Memory B cell (primary cell): Measurements from ENCODE around the gene ITM2B.
A peak's percentile ranks its signal among the peaks of the same experiment; 100 is the strongest.

Experiments
- ATAC-seq: fragments of 150-1000 bp; cut with Tn5 transposase; 2 replicates; pipeline ENCODE4 v1.10.0; 2021; ENCODE audit warnings: low read depth, mild to moderate bottlenecking, moderate library complexity
- DNase-seq, 2 donors: peaks; one replicate each; pipeline ENCODE4 v3.0.0; 2022; ENCODE audit warnings: low spot score in 2 of 2
- H3K27ac Mint-ChIP-seq: one replicate; pipeline ENCODE4 v1.8.0; 2022; ENCODE audit warnings: mild to moderate bottlenecking, moderate library complexity, mixed read lengths
- H3K27me3 Mint-ChIP-seq: one replicate; pipeline ENCODE4 v1.8.0; 2022; ENCODE audit warnings: mixed read lengths
- H3K36me3 Mint-ChIP-seq: one replicate; pipeline ENCODE4 v1.8.0; 2022; ENCODE audit warnings: mild to moderate bottlenecking, mixed read lengths
- H3K4me1 Mint-ChIP-seq: one replicate; pipeline ENCODE4 v1.8.0; 2022; ENCODE audit warnings: mixed read lengths
- H3K4me3 Mint-ChIP-seq: one replicate; pipeline ENCODE4 v1.8.0; 2022; ENCODE audit warnings: mild to moderate bottlenecking, moderate library complexity, mixed read lengths
- H3K9me3 Mint-ChIP-seq: one replicate; pipeline ENCODE4 v1.8.0; 2022; ENCODE audit warnings: mixed read lengths

ITM2B gene

GRCh38 chr13:48258002-48258401 lies 25.0 kb downstream of the ITM2B start:
- no peaks in the 10 kb centered on the region for H3K27me3 Mint-ChIP-seq
- H3K9me3 Mint-ChIP-seq, result no peaks in the 10 kb centered on the region
- peak overlapping the region; percentile 38 for H3K27ac Mint-ChIP-seq
- ATAC-seq (no peak), DNase-seq (no peak)
- H3K4me1 Mint-ChIP-seq, result peaks cover 5% of the 10 kb centered on the region
- H3K4me3 Mint-ChIP-seq, result no peak overlapping the region
- peaks cover 48% of the 10 kb centered on the region for H3K36me3 Mint-ChIP-seq

GRCh38 chr13:48258430-48258829 lies 25.4 kb downstream of the ITM2B start:
- no peak overlapping the region for H3K27ac Mint-ChIP-seq
- no peak for ATAC-seq
- H3K36me3 Mint-ChIP-seq, result peaks cover 51% of the 10 kb centered on the region
- DNase-seq, result no peak
- no peaks in the 10 kb centered on the region for H3K9me3 Mint-ChIP-seq
- peaks cover 8% of the 10 kb centered on the region for H3K4me1 Mint-ChIP-seq
- H3K27me3 Mint-ChIP-seq, result no peaks in the 10 kb centered on the region
- H3K4me3 Mint-ChIP-seq, result no peak overlapping the region

GRCh38 chr13:48260970-48261369 lies 28.0 kb downstream of the ITM2B start:
- no peak for DNase-seq
- Mint-ChIP-seq H3K27me3 (no peaks in the 10 kb centered on the region), H3K9me3 (no peaks in the 10 kb centered on the region), H3K4me3 (no peak overlapping the region), H3K27ac (peak overlapping the region; percentile 38), H3K4me1 (peaks cover 29% of the 10 kb centered on the region), H3K36me3 (peaks cover 47% of the 10 kb centered on the region)
- no peak for ATAC-seq

- H3K27me3 Mint-ChIP-seq, result no peaks in the 10 kb centered on the region
- peak overlapping the region; percentile 56 for H3K27ac Mint-ChIP-seq
- H3K4me3 Mint-ChIP-seq, result no peak overlapping the region
- DNase-seq (no peak), ATAC-seq (no peak)
- no peaks in the 10 kb centered on the region for H3K9me3 Mint-ChIP-seq
- peaks cover 32% of the 10 kb centered on the region for H3K36me3 Mint-ChIP-seq
- H3K4me1 Mint-ChIP-seq, result peaks cover 35% of the 10 kb centered on the region
Observed at GRCh38 chr13:48263196-48263595, 30.2 kb downstream of the ITM2B start.

GRCh38 chr13:48264058-48264457 lies 31.1 kb downstream of the ITM2B start:
- Mint-ChIP-seq H3K4me3 (peak overlapping the region; percentile 54), H3K36me3 (peaks cover 33% of the 10 kb centered on the region), H3K4me1 (peaks cover 35% of the 10 kb centered on the region), H3K27me3 (no peaks in the 10 kb centered on the region), H3K9me3 (no peaks in the 10 kb centered on the region), H3K27ac (peak overlapping the region; percentile 82)
- DNase-seq (no peak), ATAC-seq (no peak)

GRCh38 chr13:48265217-48265815 lies 32.3 kb downstream of the ITM2B start:
- DNase-seq, result peak; percentile 21 to 35
- peaks cover 28% of the 10 kb centered on the region for H3K36me3 Mint-ChIP-seq
- no peaks in the 10 kb centered on the region for H3K27me3 Mint-ChIP-seq
- H3K9me3 Mint-ChIP-seq, result no peaks in the 10 kb centered on the region
- peak overlapping the region; percentile 81 for H3K4me3 Mint-ChIP-seq
- H3K4me1 Mint-ChIP-seq, result peaks cover 37% of the 10 kb centered on the region
- peak; percentile 96 for ATAC-seq
- H3K27ac Mint-ChIP-seq, result peak overlapping the region; percentile 91

GRCh38 chr13:48266150-48266549 lies 33.1 kb downstream of the ITM2B start:
- Mint-ChIP-seq H3K36me3 (peaks cover 23% of the 10 kb centered on the region), H3K27ac (peak overlapping the region; percentile 91), H3K27me3 (no peaks in the 10 kb centered on the region), H3K9me3 (no peaks in the 10 kb centered on the region), H3K4me1 (peaks cover 37% of the 10 kb centered on the region), H3K4me3 (peak overlapping the region; percentile 38)
- ATAC-seq, result peak; percentile 21
- DNase-seq, result no peak

- no peaks in the 10 kb centered on the region for H3K27me3 Mint-ChIP-seq
- no peak for ATAC-seq
- H3K9me3 Mint-ChIP-seq, result no peaks in the 10 kb centered on the region
- DNase-seq, result no peak
- no peak overlapping the region for H3K4me3 Mint-ChIP-seq
- H3K36me3 Mint-ChIP-seq, result peaks cover 22% of the 10 kb centered on the region
- peak overlapping the region; percentile 91 for H3K27ac Mint-ChIP-seq
- H3K4me1 Mint-ChIP-seq, result peaks cover 37% of the 10 kb centered on the region
Observed at GRCh38 chr13:48266701-48267639, 34.0 kb downstream of the ITM2B start.

GRCh38 chr13:48268019-48268418 lies 35.0 kb downstream of the ITM2B start:
- Mint-ChIP-seq H3K36me3 (peaks cover 18% of the 10 kb centered on the region), H3K9me3 (no peaks in the 10 kb centered on the region), H3K4me1 (peaks cover 33% of the 10 kb centered on the region), H3K27me3 (no peaks in the 10 kb centered on the region), H3K4me3 (no peak overlapping the region), H3K27ac (no peak overlapping the region)
- no peak for DNase-seq
- no peak for ATAC-seq

- H3K4me3 Mint-ChIP-seq, result no peak overlapping the region
- ATAC-seq (no peak), DNase-seq (no peak)
- H3K4me1 Mint-ChIP-seq, result peaks cover 2% of the 10 kb centered on the region
- peaks cover 11% of the 10 kb centered on the region for H3K36me3 Mint-ChIP-seq
- no peaks in the 10 kb centered on the region for H3K27me3 Mint-ChIP-seq
- no peaks in the 10 kb centered on the region for H3K9me3 Mint-ChIP-seq
- H3K27ac Mint-ChIP-seq, result no peak overlapping the region
Observed at GRCh38 chr13:48273346-48273745, 40.3 kb downstream of the ITM2B start.

GRCh38 chr13:48275507-48275906 lies 42.5 kb downstream of the ITM2B start:
- no peak for DNase-seq
- no peaks in the 10 kb centered on the region for H3K9me3 Mint-ChIP-seq
- H3K27me3 Mint-ChIP-seq, result no peaks in the 10 kb centered on the region
- H3K4me1 Mint-ChIP-seq, result peaks cover 2% of the 10 kb centered on the region
- peaks cover 3% of the 10 kb centered on the region for H3K36me3 Mint-ChIP-seq
- no peak overlapping the region for H3K4me3 Mint-ChIP-seq
- no peak overlapping the region for H3K27ac Mint-ChIP-seq
- ATAC-seq, result no peak

- H3K4me3 Mint-ChIP-seq, result no peak overlapping the region
- no peak overlapping the region for H3K27ac Mint-ChIP-seq
- H3K4me1 Mint-ChIP-seq, result peaks cover 5% of the 10 kb centered on the region
- no peak for DNase-seq
- ATAC-seq, result no peak
- peaks cover 1% of the 10 kb centered on the region for H3K9me3 Mint-ChIP-seq
- peaks cover 3% of the 10 kb centered on the region for H3K36me3 Mint-ChIP-seq
- H3K27me3 Mint-ChIP-seq, result peaks cover 2% of the 10 kb centered on the region
Observed at GRCh38 chr13:48278806-48279205, 45.8 kb downstream of the ITM2B start.

- ATAC-seq, result no peak
- H3K4me1 Mint-ChIP-seq, result peaks cover 17% of the 10 kb centered on the region
Observed at GRCh38 chr13:48281556-48281955, 48.5 kb downstream of the ITM2B start.

GRCh38 chr13:48291730-48292129 lies 58.7 kb downstream of the ITM2B start:
- Mint-ChIP-seq H3K4me1 (peaks cover 13% of the 10 kb centered on the region), H3K9me3 (no peaks in the 10 kb centered on the region), H3K27ac (no peak overlapping the region), H3K4me3 (no peak overlapping the region), H3K36me3 (no peaks in the 10 kb centered on the region), H3K27me3 (no peaks in the 10 kb centered on the region)
- DNase-seq (no peak), ATAC-seq (no peak)

More at GRCh38 chr13:48281556-48281955, 48.5 kb downstream of the ITM2B start:
- Mint-ChIP-seq H3K9me3 (peaks cover 1% of the 10 kb centered on the region), H3K27ac (no peak overlapping the region), H3K4me3 (no peak overlapping the region), H3K36me3 (peaks cover 4% of the 10 kb centered on the region), H3K27me3 (peaks cover 2% of the 10 kb centered on the region)
- DNase-seq, result no peak
